ENCODE results near the gene HTRA2.

- TF ChIP-seq CTCF (IDR thresholded peaks at IDR 0.05) (no peak), POLR2A (IDR thresholded peaks at IDR 0.05) (no peak)
Observed at GRCh38 chr2:74524955-74525716, 4.6 kb upstream of the HTRA2 start.
